ENCODE data around the gene PREX1. TPM values are rescaled to one million over a fixed set of nuclear protein-coding genes. Genes with fewer than 3 reads are reported as not detected.

Gene PREX1
- total RNA-seq, 1 experiment from 2014 or later = 9.5 TPM

GRCh38 chr20:48856130-48856529 is 28.3 kb upstream of the PREX1 start:
- no peaks in the 10 kb centered on the region for H3K27me3 Mint-ChIP-seq (ENCODE audit: insufficient read depth, unreplicated experiment)
- H3K9me3 Mint-ChIP-seq (ENCODE audit: unreplicated experiment) = peaks cover 10% of the 10 kb centered on the region
- intact Hi-C loops (cut with micrococcal nuclease; ENCODE audit: unreplicated experiment) = no loop called here
- no peak overlapping the region for H3K4me3 ChIP-seq (ENCODE audit: low read depth, low read length)
- no peaks in the 10 kb centered on the region for H3K4me1 ChIP-seq
- no peak for TF ChIP-seq CTCF (IDR thresholded peaks at IDR 0.05; ENCODE audit: insufficient read depth in 1 of 2, low read depth in 1 of 2, low read length in 1 of 2, severe bottlenecking in 1 of 2, unreplicated experiment in 1 of 2)
- H3K4me1 Mint-ChIP-seq (ENCODE audit: low read depth, unreplicated experiment) = peaks cover 5% of the 10 kb centered on the region
- ChIA-PET POLR2A (no interaction called here), CTCF (no interaction called here)
- no peak overlapping the region for H3K4me3 Mint-ChIP-seq (ENCODE audit: unreplicated experiment)
- H3K27me3 ChIP-seq (replicated peaks; ENCODE audit: control insufficient read depth, insufficient read depth, low read length) = no peaks in the 10 kb centered on the region
- no peaks in the 10 kb centered on the region for H3K36me3 ChIP-seq (ENCODE audit: control insufficient read depth, insufficient read depth, low read length)
- DNase-seq = no peak
- H3K36me3 Mint-ChIP-seq (ENCODE audit: insufficient read depth, unreplicated experiment) = no peaks in the 10 kb centered on the region
- no peaks in the 10 kb centered on the region; the same call in 1 of the 2 replicates for H3K9me3 ChIP-seq
- H3K27ac Mint-ChIP-seq (ENCODE audit: unreplicated experiment) = no peak overlapping the region
- BruUV-seq (replicated peaks) = no TSS peak

GRCh38 chr20:48855046-48855445 is 27.2 kb upstream of the PREX1 start:
- intact Hi-C loops (cut with micrococcal nuclease; ENCODE audit: unreplicated experiment) = no loop called here
- Histone ChIP-seq H3K27me3 (replicated peaks; ENCODE audit: control insufficient read depth, insufficient read depth, low read length) (no peaks in the 10 kb centered on the region), H3K4me3 (ENCODE audit: low read depth, low read length) (no peak overlapping the region), H3K9me3 (no peaks in the 10 kb centered on the region; the same call in 1 of the 2 replicates), H3K4me1 (no peaks in the 10 kb centered on the region), H3K36me3 (ENCODE audit: control insufficient read depth, insufficient read depth, low read length) (no peaks in the 10 kb centered on the region)
- ChIA-PET POLR2A (no interaction called here), CTCF (interaction anchor here (1.6 kb wide), 1 partner anchor 198 kb away, joined by 8 read pairs; no protein-coding TSS in a partner anchor)
- Mint-ChIP-seq H3K9me3 (ENCODE audit: unreplicated experiment) (peaks cover 10% of the 10 kb centered on the region), H3K27me3 (ENCODE audit: insufficient read depth, unreplicated experiment) (no peaks in the 10 kb centered on the region), H3K36me3 (ENCODE audit: insufficient read depth, unreplicated experiment) (no peaks in the 10 kb centered on the region), H3K4me1 (ENCODE audit: low read depth, unreplicated experiment) (peaks cover 5% of the 10 kb centered on the region), H3K27ac (ENCODE audit: unreplicated experiment) (no peak overlapping the region), H3K4me3 (ENCODE audit: unreplicated experiment) (no peak overlapping the region)
- DNase-seq = no peak
- no peak for TF ChIP-seq CTCF (IDR thresholded peaks at IDR 0.05; ENCODE audit: insufficient read depth in 1 of 2, low read depth in 1 of 2, low read length in 1 of 2, severe bottlenecking in 1 of 2, unreplicated experiment in 1 of 2)
- BruUV-seq (replicated peaks) = no TSS peak

GRCh38 chr20:48852609-48853008 is 24.8 kb upstream of the PREX1 start:
- Histone ChIP-seq H3K4me3 (ENCODE audit: low read depth, low read length) (no peak overlapping the region), H3K27me3 (replicated peaks; ENCODE audit: control insufficient read depth, insufficient read depth, low read length) (no peaks in the 10 kb centered on the region), H3K4me1 (no peaks in the 10 kb centered on the region), H3K36me3 (ENCODE audit: control insufficient read depth, insufficient read depth, low read length) (no peaks in the 10 kb centered on the region), H3K9me3 (no peaks in the 10 kb centered on the region; the same call in 1 of the 2 replicates)
- Mint-ChIP-seq H3K4me1 (ENCODE audit: low read depth, unreplicated experiment) (peaks cover 5% of the 10 kb centered on the region), H3K9me3 (ENCODE audit: unreplicated experiment) (peaks cover 10% of the 10 kb centered on the region), H3K27me3 (ENCODE audit: insufficient read depth, unreplicated experiment) (no peaks in the 10 kb centered on the region), H3K27ac (ENCODE audit: unreplicated experiment) (no peak overlapping the region), H3K4me3 (ENCODE audit: unreplicated experiment) (no peak overlapping the region), H3K36me3 (ENCODE audit: insufficient read depth, unreplicated experiment) (no peaks in the 10 kb centered on the region)
- POLR2A ChIA-PET = no interaction called here
- no TSS peak for BruUV-seq (replicated peaks)
- CTCF ChIA-PET = no interaction called here
- TF ChIP-seq CTCF (IDR thresholded peaks at IDR 0.05; ENCODE audit: insufficient read depth in 1 of 2, low read depth in 1 of 2, low read length in 1 of 2, severe bottlenecking in 1 of 2, unreplicated experiment in 1 of 2) = no peak
- DNase-seq = no peak
- intact Hi-C loops (cut with micrococcal nuclease; ENCODE audit: unreplicated experiment) = no loop called here

Data from Caco-2 (cell line).